Measurements from ENCODE around the gene MYOF.
"Not testable (repeated sequence)": the region's sequence is repeated elsewhere in the genome, so short reads cannot be mapped to it uniquely, and the experiment has no call there.

MYOF gene

DNA sequence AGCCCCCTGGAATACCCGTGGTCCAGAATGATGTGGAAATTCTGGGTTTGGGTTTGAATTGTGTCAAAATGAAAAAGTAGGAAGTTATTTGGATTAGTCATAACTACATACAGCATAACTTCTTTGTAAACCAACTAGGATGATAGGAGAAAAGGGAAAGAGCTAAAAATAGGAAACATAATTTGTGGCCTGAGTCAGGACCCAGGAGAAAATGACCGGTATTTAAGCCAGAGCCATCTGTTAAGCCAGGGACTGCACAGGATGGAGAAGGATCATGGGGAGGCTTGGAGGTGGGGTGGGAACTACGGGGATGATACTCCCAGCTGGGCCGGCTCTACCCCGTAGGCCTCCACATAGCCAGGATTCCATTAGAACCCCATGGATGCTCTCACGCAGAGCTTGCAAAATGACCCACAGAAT is 98.6 kb downstream of the MYOF start:
- DNase-seq = no peak

- no peak for DNase-seq
Measured at GRCh38 chr10:93379731-93380575, 102.2 kb downstream of the MYOF start.

- no peak for DNase-seq
Measured at GRCh38 chr10:93378997-93379730, 103.0 kb downstream of the MYOF start.

GRCh38 chr10:93378039-93378438 is 104.1 kb downstream of the MYOF start:
- DNase-seq = no peak

DNA sequence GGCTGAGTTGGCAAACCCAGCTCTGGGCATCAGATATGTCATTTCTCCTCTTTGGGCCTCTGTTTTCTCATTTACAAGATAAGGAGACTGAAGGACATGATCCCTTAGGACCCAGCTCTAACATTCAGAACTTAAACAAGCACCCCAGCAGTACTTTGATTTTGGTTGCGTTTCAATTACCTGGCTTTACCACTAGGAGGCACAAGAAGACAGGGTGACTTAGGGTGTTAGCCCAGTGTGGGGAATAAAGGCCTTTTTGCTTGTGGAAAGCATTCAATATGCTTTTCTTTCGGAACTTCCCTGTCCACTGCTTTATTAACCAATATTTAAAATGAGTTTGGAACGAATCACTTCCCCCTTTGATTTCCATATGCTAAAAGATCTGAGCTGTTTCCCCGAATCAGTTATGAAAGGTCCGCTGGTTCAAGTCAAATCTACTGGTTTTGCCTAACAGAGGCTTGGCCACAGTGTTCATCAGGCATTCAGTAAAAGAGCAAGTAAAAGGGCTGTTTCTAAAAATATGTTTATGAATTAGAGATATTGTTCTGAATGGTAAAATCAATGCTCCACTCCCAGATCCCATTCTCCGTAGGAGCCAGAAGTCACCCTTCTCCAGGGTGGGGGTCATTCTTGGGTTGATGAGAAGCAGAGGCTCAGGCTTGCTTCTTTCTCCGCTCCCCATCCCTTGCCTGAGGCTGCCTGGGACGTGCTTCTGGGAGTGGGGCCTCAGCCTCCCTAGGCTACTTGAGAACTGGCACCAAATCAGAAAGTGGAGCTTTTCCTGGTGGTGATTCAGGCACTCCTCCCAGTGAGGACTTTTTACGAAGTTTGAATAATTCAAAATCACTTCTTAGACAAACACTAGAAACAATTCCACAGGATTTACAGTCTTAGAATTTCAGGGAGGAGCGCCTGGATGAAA is 105.5 kb downstream of the MYOF start:
- DNase-seq = peak; percentile 46

- no peak for DNase-seq
Measured at GRCh38 chr10:93370961-93371360, 111.2 kb downstream of the MYOF start.

DNA sequence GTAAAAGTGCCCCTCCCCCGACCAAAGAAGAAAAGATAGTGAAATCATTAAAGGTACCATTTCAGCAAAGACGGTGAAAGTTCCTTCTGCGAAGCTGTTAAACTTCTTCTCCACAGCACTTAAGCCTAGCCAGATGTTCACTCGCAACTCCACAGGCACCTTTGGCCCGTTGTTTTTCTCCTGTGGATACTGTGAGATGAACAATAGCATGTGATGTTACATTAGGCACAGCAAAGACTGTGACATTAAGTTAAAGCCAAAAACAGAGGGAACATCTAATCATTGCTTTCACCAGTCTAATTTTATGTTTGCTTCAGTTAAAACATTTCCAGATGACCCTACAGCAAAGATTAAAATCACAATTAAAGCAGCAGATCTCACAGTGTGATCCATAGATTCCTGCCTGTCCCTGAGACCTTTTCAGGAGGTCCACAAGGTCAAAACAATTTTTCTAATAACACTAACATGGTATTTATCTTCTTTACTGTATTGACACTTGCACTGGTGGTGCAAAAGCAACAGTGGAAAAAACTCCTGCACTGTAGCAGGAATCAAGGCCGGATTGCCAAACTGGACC is 112.5 kb downstream of the MYOF start:
- DNase-seq = no peak

DNA sequence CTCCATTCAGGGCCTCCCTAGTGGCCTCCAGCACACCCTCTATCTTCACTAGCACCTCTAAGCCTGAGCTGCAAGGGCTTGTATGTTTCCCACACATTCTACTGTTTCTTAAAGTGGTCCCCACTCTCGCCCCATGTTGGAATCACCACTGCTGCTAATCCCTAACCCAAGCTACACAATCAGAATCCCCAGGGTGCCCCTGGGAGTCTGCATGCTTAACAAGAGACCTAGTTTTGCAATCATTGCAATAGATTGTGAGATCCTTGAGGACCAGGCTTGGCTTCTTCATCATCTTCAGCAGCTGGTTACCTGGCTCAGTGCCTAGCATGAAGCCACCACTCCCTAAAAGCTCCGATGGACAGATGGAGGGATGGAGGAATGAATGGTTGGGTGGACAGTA is 113.9 kb downstream of the MYOF start:
- DNase-seq = no peak

- no peak for DNase-seq
Measured at GRCh38 chr10:93367664-93368063, 114.5 kb downstream of the MYOF start.

DNA sequence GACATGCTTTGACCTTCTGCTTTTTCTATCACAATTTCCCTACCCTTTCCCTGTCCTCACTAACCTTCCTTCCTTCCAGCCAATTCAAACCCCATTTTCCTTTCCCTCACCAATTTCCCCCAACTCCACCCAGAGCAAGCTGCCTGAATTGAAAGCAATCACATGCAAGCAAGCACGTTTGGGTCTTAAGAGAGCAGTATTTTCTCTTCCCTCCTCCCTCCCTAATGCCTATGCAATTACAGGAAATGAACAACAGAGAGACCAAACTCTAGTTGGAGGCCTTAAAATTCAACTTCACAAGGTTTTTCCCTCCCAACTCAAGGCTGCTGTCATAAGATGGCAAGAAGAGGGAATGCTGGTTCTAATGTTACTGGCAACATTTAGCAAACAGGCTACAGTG is 117.2 kb downstream of the MYOF start:
- no peak for DNase-seq

DNA sequence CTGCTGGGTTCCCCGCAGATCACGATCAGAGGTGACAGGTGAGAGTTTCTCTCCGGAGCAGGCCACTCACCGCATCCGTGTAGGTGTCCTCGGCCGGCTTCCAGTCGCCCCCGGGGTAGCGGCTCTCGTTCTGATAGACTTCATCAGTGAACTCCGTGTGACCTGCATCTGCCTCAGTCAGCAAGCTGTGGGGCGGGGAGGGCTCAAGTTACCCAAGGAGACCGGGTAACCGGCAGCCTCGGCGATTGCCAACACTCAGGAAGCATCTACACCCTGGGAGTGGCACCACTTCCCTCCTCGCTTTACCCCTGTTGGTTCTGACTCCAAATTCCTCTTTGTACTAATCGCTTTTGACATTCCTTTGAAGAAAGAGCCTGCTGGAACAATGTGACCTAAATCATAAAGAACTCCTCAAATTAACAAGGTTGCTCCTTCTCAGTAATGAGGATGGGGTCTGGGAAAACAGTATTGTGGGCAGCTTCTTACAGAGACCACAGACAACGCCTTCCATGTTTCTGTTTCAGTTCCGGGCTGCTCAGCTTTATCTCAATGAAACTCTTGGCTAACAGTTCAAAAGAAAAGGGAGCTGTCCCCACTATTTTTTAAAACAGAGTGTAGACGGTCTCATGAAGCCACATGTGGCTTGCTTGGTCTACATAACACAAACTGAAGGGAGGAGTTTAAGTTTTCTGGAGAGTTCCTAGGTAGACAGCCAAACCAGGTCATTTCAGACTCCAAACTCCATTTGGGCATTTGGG is 118.1 kb downstream of the MYOF start:
- DNase-seq = no peak

GRCh38 chr10:93358398-93358797 is 123.7 kb downstream of the MYOF start:
- not testable (repeated sequence) for DNase-seq

DNA sequence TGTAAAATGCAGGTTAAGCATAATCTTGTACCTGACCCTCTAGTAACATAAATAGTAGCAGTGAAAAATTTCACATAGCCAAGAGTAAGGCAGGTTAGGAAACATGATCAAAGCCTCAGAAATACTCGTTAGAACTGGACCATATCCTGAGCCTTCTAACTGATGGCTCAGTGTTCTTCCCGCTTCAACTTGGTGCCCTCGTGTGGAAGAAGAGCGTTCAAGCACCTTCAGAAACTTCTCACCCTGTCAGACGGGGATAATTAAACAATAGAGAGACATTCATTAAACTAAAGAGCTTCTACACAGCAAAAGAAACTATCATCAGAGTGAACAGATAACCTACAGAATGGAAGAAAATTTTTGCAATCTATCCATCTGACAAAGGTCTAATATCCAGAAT is 124.5 kb downstream of the MYOF start:
- peak; percentile 37 for DNase-seq

- no peak for DNase-seq
Measured at GRCh38 chr10:93356516-93356915, 125.6 kb downstream of the MYOF start.

GRCh38 chr10:93352638-93353383 is 129.3 kb downstream of the MYOF start:
- no peak for DNase-seq

DNA sequence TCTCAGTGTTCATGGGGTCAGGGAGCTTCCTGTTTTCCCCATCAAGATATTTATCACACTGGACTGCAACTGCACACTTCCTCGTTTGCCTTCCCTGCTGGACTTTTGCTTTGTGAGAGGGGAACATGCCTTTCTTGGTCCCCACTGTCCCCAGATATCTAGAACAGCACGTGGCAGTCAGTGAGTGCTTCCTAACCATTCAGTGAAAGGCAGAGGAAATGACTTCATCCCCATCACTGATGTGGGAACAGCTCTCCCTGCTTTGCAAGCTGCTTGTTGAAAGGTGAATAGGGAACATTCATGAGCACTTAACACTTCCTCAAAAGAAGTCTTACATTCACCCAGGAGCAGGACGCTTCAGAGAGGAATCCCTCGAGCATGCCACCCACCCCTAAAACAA is 135.4 kb downstream of the MYOF start:
- no peak for DNase-seq

- DNase-seq = no peak
Measured at GRCh38 chr10:93346108-93346507, 136.0 kb downstream of the MYOF start.

GRCh38 chr10:93344691-93345090 is 137.4 kb downstream of the MYOF start:
- no peak for DNase-seq

DNA sequence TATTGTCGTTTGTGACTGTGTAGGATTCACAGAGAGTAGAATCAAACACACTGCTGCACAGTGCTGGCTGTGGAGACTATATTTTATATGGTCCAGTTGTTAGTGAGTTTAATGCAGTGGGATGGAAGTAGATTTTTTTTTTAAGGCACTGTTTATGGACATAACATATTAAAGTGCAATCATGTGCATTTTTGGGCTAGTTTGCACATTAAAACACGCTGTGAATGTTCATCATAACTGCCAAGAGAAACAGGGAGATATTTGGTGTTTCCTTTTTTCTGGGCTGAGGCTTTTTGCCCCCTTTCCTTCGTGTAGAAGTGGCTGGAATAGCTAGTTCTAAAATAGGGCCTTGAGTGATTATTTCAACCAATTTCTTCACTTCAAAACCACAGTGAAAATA is 139.2 kb downstream of the MYOF start:
- no peak for DNase-seq

DNA sequence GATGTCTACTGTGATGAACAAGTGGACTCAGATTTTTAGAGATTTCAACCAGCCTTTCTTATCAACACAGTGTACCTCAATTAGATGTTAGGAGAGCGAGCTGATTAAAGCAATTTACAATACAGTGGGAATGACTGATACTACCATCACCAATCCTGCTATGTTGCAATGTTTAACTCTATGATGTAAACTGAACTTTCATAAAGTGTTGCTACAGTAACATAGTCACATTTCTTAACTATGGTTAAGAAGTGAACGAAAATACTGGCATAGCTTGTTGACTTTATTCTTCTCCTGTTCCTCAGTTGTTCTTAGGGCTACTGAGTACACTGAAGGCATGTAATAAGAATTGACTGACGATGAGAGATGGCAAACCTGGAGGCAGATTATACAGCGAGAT is 139.8 kb downstream of the MYOF start:
- DNase-seq = no peak

- DNase-seq = no peak
Measured at GRCh38 chr10:93337309-93337721, 144.8 kb downstream of the MYOF start.
